Ishikawa (cell line): Measurements from ENCODE around the gene ORM1.

Source experiments
- CEBPB ChIP-seq: IDR thresholded peaks from 2 replicates; pipeline ENCODE4 v1.6.1; 2012
- CREB1 ChIP-seq: IDR thresholded peaks from 2 replicates; pipeline ENCODE4 v1.6.1; 2012; ENCODE audit warnings: low read depth
- EGR1 ChIP-seq: IDR thresholded peaks from 2 replicates; pipeline ENCODE4 v1.6.1; 2012
- EP300 ChIP-seq: IDR thresholded peaks from 2 replicates; pipeline ENCODE4 v1.6.1; 2012; ENCODE audit warnings: borderline replicate concordance
- FOXM1 ChIP-seq: IDR thresholded peaks from 2 replicates; pipeline ENCODE4 v1.6.1; 2012; ENCODE audit warnings: low read depth, borderline replicate concordance
- MAX ChIP-seq: IDR thresholded peaks from 2 replicates; pipeline ENCODE4 v1.6.1; 2012
- NFIC ChIP-seq: IDR thresholded peaks from 2 replicates; pipeline ENCODE4 v1.6.1; 2012
- RAD21 ChIP-seq: IDR thresholded peaks from 2 replicates; pipeline ENCODE4 v1.6.1; 2012; ENCODE audit warnings: low read depth
- REST ChIP-seq: IDR thresholded peaks from 2 replicates; pipeline ENCODE4 v1.6.1; 2012; ENCODE audit warnings: low read depth, mild to moderate bottlenecking
- TAF1 ChIP-seq: IDR thresholded peaks from 2 replicates; pipeline ENCODE4 v1.6.1; 2012; ENCODE audit warnings: low read depth, mild to moderate bottlenecking
- TCF12 ChIP-seq: IDR thresholded peaks from 2 replicates; pipeline ENCODE4 v1.6.1; 2012; ENCODE audit warnings: low read depth
- TEAD4 ChIP-seq: IDR thresholded peaks from 2 replicates; pipeline ENCODE4 v1.6.1; 2012
- USF1 ChIP-seq: IDR thresholded peaks from 2 replicates; pipeline ENCODE4 v1.6.1; 2012
- YY1 ChIP-seq: IDR thresholded peaks from 2 replicates; pipeline ENCODE4 v1.6.1; 2012; ENCODE audit warnings: low read depth
- ZBTB7A ChIP-seq: IDR thresholded peaks from 2 replicates; pipeline ENCODE4 v1.6.1; 2012; ENCODE audit warnings: low read depth

ORM1 gene

GRCh38 chr9:114282104-114282485, 40.8 kb upstream of the ORM1 start:
- TF ChIP-seq YY1, result no peak
- TF ChIP-seq TAF1, result no peak

GRCh38 chr9:114282507-114282906, 40.4 kb upstream of the ORM1 start:
- TF ChIP-seq USF1 (no peak), TCF12 (no peak), ZBTB7A (no peak), MAX (no peak), EGR1 (no peak), NFIC (no peak), TAF1 (no peak), CEBPB (no peak), YY1 (no peak), RAD21 (no peak), FOXM1 (no peak), TEAD4 (no peak), EP300 (no peak), CREB1 (no peak), REST (no peak)

GRCh38 chr9:114282926-114283325, 40.0 kb upstream of the ORM1 start:
- no peak for TF ChIP-seq TEAD4
- TF ChIP-seq ZBTB7A, result no peak
- no peak for TF ChIP-seq TCF12
- TF ChIP-seq CREB1, result no peak
- TF ChIP-seq MAX, result no peak
- TF ChIP-seq NFIC, result no peak
- TF ChIP-seq REST, result no peak
- no peak for TF ChIP-seq RAD21
- no peak for TF ChIP-seq EGR1
- no peak for TF ChIP-seq EP300

GRCh38 chr9:114283551-114284111, 39.3 kb upstream of the ORM1 start:
- TF ChIP-seq YY1 (no peak), FOXM1 (no peak), TEAD4 (no peak), USF1 (no peak), CEBPB (no peak), TAF1 (no peak), NFIC (no peak), EGR1 (no peak), RAD21 (no peak), REST (no peak), CREB1 (no peak)
